Bone marrow (tissue), 2 donors: Measurements from ENCODE around the gene RIPOR2.
A peak's percentile ranks its signal among the peaks of the same experiment; 100 is the strongest.

Experiments
- DNase-seq, 2 donors: peaks; one replicate each; lab custom pipeline; 2025; lab: John Stamatoyannopoulos, UW

RIPOR2 gene

DNA sequence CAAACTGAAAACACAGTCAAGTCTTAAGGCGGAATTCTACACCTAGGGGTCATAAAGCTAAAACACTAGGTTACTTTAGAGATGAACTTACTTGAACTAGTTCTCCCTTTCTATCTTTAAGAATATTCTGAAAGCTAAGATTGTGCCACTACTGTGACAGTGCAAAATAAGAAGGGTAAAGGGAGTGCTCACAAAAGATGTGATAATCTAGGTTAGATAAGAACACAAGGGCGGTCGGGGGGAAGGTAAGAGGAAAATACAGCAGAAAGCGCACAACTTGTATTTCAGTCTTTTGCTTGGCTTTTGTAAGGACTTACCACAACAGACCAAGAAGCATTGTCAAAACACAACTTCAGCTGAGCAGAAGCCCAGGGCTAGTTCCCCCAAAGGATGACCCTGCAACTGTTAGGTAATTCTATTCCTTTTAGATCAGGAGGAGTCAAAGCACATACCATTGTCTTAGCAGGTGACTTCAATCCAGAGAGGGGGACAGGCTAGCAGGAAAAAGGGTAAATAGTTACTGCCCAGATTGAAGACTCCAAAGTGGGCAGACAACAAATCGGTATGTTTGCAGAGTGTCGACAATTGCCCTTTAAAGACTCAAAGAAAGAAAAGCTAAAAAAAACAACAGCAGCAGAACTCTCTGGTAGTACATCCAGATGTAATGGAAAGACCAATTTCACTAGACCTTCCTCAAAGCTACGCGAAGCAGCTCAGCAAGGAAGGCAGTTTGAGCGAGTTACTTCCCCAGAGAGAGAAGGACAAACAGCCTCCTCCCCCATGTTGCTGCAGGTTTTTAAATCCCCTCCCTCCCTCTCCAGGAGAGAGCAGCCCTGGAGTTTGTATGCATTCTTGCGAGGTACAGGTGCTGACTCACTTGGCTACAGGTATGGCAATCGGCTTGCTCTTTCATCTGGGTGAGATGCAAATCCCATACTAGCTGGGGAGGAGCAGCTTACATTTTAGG is 59.0 kb downstream of the RIPOR2 start:
- no peak for DNase-seq

DNA sequence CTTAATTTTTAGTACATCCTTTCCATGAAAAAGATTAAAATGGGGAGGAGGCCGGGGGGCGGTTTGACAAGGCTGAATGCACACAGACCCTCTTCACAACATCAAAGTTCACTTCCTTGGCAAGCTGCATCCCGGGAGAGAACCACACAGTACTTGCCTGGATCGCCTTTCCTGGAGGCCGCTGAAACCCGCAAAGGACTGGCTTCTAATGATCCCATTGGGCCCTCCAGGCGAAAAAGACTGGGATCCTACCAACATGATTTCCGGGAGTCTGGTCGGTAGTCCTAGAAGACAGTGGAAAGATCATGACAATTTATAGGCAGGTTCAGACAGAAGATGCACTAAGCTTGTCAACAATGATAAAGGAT is 60.2 kb downstream of the RIPOR2 start:
- no peak for DNase-seq

DNA sequence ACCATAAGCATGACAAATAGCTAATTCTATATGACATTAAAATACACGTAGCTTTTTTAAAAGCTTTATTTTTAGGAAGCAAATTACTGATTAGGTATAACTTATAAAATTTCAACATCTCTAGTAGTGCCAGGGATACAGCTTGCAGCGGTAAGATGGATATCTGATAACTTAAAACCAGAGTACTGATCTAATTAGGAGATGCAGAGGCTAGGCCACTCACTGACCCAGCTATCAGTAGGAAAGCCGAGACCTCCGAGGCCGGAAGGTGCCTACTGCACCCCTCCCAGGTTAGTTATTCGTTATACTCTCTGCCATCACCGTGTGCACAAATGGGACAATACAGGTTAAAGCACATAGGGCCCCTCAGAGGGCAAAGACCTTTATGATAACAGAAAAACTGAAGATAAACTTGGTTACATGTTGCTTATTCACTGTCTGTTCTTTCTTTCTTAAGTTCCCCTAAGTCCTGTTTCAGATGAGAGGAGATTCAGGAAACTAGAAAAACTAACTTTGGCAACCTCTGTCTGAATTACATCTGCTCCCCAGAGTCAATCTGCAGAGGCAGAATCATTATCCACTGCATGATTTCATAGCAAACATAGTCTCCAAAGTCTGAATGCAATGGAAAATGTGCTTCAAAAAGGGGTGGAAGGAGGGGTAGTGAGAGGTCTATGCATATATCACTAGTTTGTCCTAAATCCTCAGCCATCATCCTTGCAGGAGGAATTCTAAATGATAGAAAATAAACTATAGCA is 60.8 kb downstream of the RIPOR2 start:
- no peak for DNase-seq

DNA sequence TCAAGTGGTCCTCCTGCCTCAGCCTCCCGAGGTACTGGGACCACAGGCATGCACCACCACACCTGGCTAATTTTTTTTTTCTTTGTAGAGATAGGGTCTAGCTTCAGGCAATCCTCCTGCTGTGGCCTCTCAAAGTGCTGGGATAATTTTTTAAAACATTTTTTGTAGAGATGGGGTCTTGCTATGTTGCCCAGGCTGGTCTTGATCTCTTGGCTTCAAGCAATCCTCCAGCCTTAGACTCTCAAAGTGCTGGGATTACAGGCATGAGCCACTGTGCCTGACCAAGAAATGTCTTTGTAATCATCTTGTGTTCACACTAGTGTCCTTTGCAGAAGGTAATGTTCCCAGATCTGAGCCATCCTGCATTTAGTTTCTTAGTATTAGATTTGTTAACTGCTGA is 61.6 kb downstream of the RIPOR2 start:
- DNase-seq, result no peak

DNA sequence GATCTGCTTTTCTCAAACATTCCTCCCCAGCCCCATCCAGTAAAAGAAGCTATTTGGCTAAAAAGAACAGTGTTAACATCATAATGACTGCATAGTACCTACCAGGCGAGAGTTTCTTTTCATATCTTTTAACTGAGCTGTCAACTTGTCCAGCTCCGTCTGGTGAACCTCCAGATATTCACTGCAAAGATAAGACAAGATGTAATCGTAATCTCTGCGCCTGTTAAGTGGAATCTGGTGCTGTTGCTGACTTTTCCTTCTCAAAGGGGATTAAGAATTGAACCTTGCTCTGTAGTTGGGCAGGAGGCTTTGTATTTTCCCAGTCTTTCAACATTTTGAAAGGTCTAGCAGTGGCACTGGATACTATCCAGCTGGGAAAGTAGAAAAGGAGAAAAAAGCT is 63.0 kb downstream of the RIPOR2 start:
- no peak for DNase-seq

DNA sequence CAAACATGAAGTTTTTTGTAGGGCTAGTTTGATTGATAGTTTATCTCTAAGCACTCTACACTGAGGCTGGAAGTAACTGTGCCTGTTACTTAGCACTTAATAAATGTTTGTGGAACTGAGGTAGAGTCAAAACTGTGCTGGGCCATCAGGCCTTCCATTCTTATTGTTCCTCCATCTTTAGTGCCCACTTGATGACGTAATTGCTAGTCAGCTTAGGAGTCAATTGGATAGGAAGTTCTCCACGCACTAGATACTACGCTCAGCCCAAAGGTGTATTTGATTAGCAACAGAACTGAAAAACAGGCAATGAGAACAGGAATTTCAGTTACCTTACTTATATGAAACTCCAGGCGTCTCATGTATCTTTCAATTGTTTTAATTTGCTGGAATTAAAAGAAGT is 67.0 kb downstream of the RIPOR2 start:
- DNase-seq, result no peak

DNA sequence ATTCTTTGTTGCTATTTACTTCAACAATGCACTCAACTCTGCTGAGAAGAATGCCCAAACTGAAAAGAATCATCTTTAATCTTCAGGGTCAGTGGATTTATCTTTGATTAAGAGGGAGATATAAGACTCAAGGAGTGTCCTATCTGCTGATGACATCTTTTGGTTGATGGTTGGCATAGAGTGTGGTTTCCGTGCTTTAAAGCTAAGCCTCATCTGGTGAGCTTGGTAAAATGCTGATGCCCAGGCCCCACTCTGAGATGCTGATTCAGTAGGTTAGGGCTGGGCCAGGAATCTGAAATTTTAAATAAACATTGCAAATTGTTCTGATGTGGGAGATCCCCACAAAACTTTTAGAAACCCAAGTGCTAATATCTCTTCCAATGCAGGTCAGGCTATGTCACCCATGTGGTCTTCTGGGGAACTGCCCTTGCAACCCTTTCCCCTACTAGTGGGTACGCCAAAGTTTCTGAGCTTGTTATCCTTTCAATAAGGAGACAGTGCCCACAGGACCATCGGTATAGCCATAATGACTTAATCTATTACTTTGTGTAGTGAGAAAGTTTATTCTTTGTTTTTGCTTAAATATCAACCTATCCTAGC is 68.6 kb downstream of the RIPOR2 start:
- DNase-seq, result no peak

DNA sequence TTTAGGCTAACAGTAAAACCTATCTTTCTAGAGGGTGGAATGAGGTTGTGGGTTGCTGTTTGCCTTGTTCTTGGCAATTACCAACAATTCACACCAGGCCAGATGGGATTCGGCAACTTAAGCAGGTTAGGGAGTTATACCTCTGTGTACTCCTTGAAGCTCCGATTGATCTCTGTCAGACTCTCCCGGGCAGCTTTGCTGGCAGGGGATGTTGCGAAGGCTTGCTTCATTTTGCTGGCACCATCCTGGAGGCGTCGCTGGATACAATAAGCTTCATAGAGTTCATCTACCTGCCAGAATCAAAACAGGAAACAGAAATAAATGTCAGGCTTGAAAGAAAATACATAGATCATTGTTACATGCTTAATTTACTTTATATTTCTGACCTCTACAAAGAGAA is 70.6 kb downstream of the RIPOR2 start:
- no peak for DNase-seq

DNA sequence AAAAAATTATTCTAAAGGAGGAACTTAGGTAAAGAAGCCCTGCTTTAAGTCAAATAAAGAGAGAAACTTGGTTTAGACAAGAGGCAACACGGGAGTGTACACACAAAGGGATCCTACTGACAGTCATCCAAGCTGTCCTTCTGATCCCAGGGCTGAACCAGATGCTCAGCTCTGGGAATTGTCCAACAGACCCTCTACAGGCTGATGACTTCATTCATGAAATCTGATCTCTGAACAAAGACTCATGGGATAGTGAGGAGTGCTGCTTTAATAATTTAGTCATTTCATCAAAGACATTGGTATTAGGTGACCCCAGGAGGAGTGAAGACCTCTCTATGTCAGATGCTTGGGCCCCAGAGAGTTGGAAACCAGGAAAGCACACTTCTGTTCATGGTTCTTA is 71.4 kb downstream of the RIPOR2 start:
- no peak for DNase-seq

DNA sequence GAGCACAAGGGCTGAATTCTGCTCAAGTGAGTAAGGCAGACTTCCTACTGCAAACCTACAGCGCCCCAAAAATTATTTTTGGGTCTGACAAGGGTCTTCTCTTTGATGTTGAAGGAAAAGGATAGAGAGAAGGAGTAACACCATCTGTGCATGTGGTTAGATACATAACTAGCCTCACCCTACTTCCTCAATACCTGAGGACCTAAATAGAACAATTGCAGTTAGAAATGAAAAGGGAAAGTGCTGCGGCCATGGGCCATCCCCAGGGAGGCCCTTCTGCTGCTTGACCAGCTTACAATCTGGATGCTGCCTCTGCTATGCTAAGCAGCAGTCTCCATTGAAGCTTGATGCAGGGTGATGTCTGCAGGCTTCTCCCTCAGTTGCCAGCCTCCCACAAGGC is 73.8 kb downstream of the RIPOR2 start:
- DNase-seq, result no peak

DNA sequence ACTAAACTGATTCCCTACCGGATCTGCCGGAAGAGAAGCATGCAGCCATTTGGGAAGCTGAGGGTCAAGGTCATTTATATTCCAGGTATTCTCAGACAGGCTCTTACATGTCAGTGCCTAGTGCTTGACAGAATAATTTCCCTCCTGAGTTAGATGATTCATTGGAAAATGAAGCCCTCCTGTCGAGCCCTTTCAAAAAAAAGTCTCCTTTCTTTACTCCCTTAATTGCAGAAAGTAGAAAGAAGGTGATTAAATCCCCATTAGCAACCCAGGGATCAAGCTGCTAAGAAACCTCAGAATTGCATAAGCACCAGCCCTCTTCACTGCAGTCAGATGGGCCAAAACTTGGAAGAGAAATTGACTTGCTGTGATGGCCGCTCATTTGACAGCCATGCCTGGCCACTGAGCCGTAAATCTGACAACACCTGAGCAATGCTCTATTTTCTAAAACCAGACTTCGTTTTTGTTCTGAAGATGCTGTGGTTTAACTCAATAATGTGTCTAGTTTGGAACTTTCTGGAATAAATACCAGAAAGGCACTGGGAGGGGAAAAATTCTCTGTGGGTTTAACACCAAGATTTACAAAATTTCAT is 76.1 kb downstream of the RIPOR2 start:
- no peak for DNase-seq

DNA sequence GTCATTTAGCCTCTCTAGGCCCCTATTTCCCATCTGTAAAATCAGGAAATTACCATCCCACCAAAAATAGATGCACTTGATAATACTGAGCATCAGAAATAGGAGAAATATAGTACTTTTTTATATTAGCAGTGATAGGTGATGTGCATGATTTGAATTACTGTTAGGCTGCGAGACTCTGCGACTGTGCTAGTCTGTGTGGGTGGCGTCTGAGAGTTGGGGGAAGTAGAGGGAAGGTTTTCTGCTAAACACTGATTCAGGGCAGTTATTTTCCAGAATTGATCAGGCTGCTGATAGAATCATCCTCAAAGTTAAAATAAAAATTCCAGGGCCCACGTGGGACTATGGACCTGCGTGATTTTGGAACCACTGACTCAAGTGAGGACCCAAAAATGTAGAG is 76.6 kb downstream of the RIPOR2 start:
- DNase-seq, result no peak

DNA sequence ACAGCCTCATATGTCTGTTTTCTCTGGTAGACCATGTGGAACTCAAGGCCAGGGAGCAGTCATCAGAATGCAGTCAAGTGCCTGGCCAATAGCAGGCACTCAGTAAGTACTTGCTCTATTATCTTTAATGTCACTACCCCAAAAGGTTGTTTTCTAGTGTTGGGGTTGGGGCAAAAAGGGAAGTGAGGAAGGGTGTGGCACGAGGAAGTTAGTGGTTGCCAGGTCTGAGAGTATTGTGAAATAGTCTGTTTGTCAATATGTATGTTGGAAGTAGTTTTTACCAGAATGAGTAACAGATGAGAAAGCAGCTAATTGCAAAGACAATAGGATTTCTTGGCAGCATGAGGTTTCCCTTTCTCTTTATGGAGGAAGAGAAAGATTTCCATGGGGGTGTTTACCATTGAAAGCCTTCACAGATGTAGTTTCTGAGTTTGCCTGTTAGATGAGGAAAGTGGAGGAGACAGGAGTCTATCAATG is 77.5 kb downstream of the RIPOR2 start:
- peak; percentile 6 to 80 for DNase-seq

DNA sequence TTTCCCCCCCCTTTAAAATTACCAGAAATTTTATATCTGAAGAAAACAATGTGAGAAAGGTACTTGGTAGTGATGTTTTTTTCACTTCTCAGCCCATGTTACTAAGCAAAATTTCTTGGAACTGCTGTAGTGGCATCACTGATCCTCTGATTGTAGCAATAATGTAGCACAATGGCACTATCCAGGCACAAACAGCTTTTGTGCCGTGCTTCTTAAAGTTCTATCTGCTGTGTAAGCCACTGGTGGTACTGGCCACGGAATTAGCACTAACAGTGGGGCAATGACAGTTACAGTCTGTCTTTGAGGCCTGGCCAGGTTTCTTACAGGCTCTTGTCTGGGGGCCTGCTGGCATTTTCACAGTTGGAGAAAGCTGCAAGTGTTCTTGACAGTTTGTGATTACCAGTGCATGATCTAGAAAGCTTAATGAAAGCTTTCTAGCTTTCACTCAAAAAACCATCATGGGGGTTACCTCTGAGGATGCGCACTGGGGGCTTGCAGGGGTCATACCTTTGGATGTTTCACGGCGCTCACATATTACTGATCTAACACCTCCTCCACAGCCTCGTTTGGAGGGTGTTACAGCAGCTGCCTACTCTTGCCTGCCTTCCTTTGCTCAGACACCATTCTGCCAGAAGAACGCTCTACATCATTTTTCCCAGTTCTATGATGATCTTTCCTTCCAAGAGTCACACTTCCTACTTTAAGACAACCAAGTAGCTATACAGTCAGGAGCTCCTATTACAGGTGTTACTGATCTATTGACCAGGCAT is 78.7 kb downstream of the RIPOR2 start:
- no peak for DNase-seq

DNA sequence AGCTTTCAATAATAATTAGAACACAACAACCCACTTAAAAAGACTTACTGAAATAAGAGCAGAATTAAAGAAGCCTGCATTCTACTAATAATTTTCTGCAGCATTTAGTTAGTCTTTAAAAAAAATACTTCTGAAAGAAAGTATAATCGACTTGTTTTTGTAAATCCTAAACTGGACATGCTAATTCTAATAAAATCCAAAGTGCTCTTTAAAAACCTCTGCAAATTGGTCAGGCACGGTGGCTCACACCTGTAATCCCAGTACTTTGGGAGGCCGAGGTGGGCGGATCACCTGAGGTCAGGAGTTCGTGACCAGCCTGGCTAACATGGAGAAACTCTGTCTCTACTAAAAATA is 79.5 kb downstream of the RIPOR2 start:
- DNase-seq, result no peak

DNA sequence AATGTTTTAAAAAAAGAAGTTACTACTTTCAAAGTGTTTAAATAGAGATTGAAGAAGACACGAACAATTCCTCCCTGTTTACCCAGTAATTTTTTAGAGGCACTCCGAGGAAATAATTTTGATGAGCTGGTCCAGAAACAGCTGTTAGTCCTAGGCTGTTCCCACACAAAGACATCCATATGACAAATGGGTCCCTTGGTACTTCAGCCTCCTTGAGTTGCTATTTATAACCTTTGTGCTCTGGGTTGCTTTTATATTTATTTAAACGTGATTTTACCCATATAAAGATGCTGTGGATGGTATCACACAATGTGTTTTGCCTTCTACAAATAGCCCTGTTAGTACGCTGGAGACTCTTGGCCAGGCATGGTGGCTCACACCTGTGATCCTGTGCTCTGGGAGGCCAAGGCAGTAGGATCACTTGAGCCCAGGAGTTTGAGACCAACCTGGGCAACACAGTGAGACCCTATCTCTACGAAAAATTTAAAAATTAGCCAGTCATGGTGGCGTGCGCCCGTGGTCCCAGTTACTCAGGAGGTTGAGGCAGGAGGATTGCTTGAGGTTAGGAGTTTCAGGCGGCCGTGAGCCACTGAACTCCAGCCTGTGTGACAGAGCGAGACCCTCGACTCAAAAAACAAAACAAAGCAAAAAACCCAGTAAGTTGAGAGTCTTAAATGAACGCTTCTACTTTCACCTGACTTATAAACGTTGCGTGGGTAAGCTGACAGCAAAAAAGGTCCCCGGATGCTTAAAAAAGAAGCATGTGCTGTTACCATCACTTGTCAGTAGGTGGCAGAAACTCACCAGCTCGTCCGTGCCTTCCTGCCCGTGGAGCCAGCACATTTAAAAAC is 80.1 kb downstream of the RIPOR2 start:
- peak in 1 of 2 donors; percentile 74 for DNase-seq

DNA sequence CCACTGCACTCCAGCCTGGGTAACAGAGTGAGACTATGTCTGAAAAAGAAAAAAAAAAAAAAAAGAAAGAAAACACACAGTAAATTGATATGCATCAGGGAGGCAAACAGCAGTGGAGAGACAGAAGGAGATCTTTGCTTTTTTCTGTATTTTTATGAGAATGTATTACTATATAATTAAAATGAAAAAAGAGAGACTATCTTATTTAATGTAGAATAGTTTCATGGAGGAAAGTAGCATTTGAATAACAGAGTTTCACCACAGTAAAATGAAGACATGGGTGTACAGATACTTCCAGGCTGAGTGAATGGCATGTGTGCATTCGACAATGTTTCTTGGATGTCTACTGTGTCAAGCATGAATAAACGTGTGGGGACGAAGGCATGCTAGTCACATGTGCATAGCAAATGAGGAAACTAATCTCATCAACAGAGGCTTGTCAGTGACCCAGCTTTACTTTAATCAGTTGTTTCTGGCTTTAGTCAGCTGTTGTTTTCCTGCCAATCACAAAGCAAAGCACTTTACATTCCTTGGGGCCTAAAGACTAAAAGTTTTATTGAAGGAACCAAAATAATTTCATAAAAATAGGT is 81.6 kb downstream of the RIPOR2 start:
- no peak for DNase-seq

DNA sequence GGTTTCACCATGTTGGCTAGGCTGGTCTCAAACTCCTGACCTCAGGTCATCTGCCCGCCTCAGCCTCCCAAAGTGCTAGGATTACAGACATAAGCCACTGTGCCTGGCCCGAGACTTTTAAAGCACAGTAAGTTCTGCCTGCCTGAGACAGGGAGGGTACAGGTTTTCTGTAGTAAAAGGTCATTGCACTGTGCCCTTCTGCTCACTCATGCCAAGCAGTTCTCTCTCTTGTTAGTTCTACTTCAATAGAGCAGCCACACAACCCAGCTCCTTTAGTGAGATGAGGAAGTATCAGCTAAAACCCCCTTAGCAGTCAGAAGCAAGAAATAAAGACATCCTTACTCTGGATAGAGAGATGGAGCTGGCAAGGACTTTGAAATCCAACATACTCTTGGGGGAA is 84.7 kb downstream of the RIPOR2 start:
- no peak for DNase-seq

DNA sequence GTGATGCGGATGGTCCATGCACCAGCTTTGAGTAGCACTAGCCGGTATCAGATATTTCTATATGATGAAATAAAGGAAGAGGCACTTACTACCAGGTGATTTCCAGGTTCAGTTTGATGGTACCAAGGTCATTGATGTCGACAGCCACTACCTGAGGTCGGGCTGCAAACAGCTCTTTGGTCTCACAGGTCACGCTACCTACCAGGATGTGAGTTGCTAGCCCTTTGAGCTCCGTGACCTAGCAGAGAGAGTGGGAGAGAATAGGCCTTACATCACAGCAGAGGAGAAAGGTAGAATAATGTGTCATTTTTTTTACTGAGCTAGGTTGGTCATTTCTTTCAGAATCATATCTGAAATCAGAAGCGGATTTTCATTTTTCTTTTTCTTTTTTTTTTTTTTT is 86.0 kb downstream of the RIPOR2 start:
- DNase-seq, result no peak

DNA sequence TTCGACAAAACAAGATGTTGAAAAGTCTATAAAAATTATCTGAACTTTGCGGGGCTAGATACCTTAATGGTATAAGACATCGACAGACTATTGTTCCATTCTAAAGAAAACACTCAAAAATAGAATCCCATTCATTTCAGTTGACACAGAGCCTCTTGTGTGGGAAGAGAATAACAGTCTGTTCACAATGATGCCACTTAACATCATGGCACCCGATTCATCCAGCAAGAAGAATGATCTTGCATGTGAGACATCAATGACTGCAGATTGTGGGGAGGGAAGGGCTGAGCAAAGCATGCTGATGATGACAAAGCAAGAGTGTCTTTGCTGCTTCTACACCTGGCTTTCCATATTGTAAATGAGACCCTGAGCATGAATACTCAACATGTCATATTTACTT is 87.3 kb downstream of the RIPOR2 start:
- DNase-seq, result no peak
